Fibroblast of the conjunctiva (primary cell): Measurements from ENCODE around the gene TTF1.
A peak's percentile ranks its signal among the peaks of the same experiment; 100 is the strongest.

ENCODE experiments used
- DNase-seq: peaks from one replicate; pipeline ENCODE4 v3.0.0-alpha.2; 2010; ENCODE audit warnings: low read depth

Gene TTF1

GRCh38 chr9:132406554-132407122, at the start of gene TTF1:
TTF1 (minus strand) TSS chr9:132406840; CDS start chr9:132402821, 4,019 bp downstream.
- peak; percentile 84 for DNase-seq

- DNase-seq, result no peak
Observed at GRCh38 chr9:132456241-132456640, 49.6 kb upstream of the TTF1 start.

GRCh38 chr9:132451276-132451675, 44.6 kb upstream of the TTF1 start:
- no peak for DNase-seq

GRCh38 chr9:132447902-132448301, 41.3 kb upstream of the TTF1 start:
- DNase-seq, result no peak

GRCh38 chr9:132447346-132447745, 40.7 kb upstream of the TTF1 start:
- DNase-seq, result no peak

GRCh38 chr9:132446887-132447286, 40.2 kb upstream of the TTF1 start:
- no peak for DNase-seq

GRCh38 chr9:132443951-132444607, 37.4 kb upstream of the TTF1 start:
- no peak for DNase-seq

GRCh38 chr9:132441404-132441803, 34.8 kb upstream of the TTF1 start:
- no peak for DNase-seq

- no peak for DNase-seq
Observed at GRCh38 chr9:132440735-132441134, 34.1 kb upstream of the TTF1 start.

- DNase-seq, result no peak
Observed at GRCh38 chr9:132439153-132439552, 32.5 kb upstream of the TTF1 start.

- DNase-seq, result no peak
Observed at GRCh38 chr9:132434881-132435280, 28.2 kb upstream of the TTF1 start.

GRCh38 chr9:132430998-132431397, 24.4 kb upstream of the TTF1 start:
- no peak for DNase-seq

GRCh38 chr9:132426639-132427414, 20.2 kb upstream of the TTF1 start:
- no peak for DNase-seq

- DNase-seq, result no peak
Observed at GRCh38 chr9:132425675-132426062, 19.0 kb upstream of the TTF1 start.

- DNase-seq, result no peak
Observed at GRCh38 chr9:132424857-132425674, 18.4 kb upstream of the TTF1 start.

GRCh38 chr9:132423503-132423902, 16.9 kb upstream of the TTF1 start:
- no peak for DNase-seq

GRCh38 chr9:132422574-132422973, 15.9 kb upstream of the TTF1 start:
- no peak for DNase-seq

- no peak for DNase-seq
Observed at GRCh38 chr9:132418726-132419363, 12.2 kb upstream of the TTF1 start.

- DNase-seq, result no peak
Observed at GRCh38 chr9:132415181-132415580, 8.5 kb upstream of the TTF1 start.

- DNase-seq, result no peak
Observed at GRCh38 chr9:132414731-132415130, 8.1 kb upstream of the TTF1 start.

- no peak for DNase-seq
Observed at GRCh38 chr9:132413926-132414325, 7.3 kb upstream of the TTF1 start.

- DNase-seq, result no peak
Observed at GRCh38 chr9:132412089-132412488, 5.4 kb upstream of the TTF1 start.
